Panc1 (cell line): ENCODE data around the gene MAN1A1. TPM values are rescaled to one million over a fixed set of nuclear protein-coding genes. Genes with fewer than 3 reads are reported as not detected.

Experiments
- ATAC-seq: fragments of 200-7000 bp; cut with Tn5 transposase; 2 replicates; pipeline ENCODE4 v1.9.1; 2020; ENCODE audit warnings: mild to moderate bottlenecking, moderate library complexity
- BruUV-seq: library from RNA; stranded (reverse); fragments of 400-500 nt; replicated peaks from 2 replicates; lab custom pipeline; 2021; lab: Mats Ljungman, UMichigan
- CTCF ChIA-PET: fragments of 300-600 bp; sonication (Branson Sonifier 250); formaldehyde crosslinking; loops from one replicate; lab custom pipeline; 2022; ENCODE audit warnings: antibody characterized with exemption; lab: Charles Lee
- POLR2A ChIA-PET: fragments of 300-600 bp; sonication (Branson Sonifier 250); formaldehyde crosslinking; loops from one replicate; lab custom pipeline; 2022; ENCODE audit warnings: antibody characterized with exemption; lab: Charles Lee
- DNase-seq: peaks from one replicate; pipeline ENCODE4 v3.0.0-alpha.2; 2010; ENCODE audit warnings: low read depth, low spot score
- H3K27ac ChIP-seq: 2 replicates; pipeline ENCODE4 v1.5.1; 2011; ENCODE audit warnings: mild to moderate bottlenecking, low read length, inconsistent platforms
- H3K27me3 ChIP-seq: fragments of 200-500 bp; sonication (Bioruptor generic); 2 replicates; pipeline ENCODE4 v1.6.0; 2014; ENCODE audit warnings: low read length, inconsistent platforms; ENCODE audit not compliant: control insufficient read depth, insufficient read depth
- H3K36me3 ChIP-seq: fragments of 200-500 bp; sonication (Bioruptor generic); 2 replicates; pipeline ENCODE4 v1.5.1; 2014; ENCODE audit warnings: inconsistent platforms, mild to moderate bottlenecking, low read length, moderate library complexity; ENCODE audit not compliant: control insufficient read depth, insufficient read depth
- H3K4me1 ChIP-seq: 2 replicates; pipeline ENCODE4 v1.5.1; 2011; ENCODE audit warnings: inconsistent platforms, mild to moderate bottlenecking, low read length, moderate library complexity; ENCODE audit not compliant: control insufficient read depth, insufficient read depth
- H3K4me3 ChIP-seq, 2 experiments: 2 replicates each; pipeline ENCODE4 v1.5.1; 2011 to 2012; ENCODE audit warnings: low read depth in 2 of 2, low read length in 2 of 2, mild to moderate bottlenecking in 2 of 2, inconsistent platforms in 1 of 2, moderate library complexity in 1 of 2
- H3K9me3 ChIP-seq: fragments of 200-500 bp; sonication (Bioruptor generic); 2 replicates; pipeline ENCODE4 v1.5.1; 2014; ENCODE audit warnings: low read depth, mild to moderate bottlenecking, inconsistent platforms, low read length, moderate library complexity; ENCODE audit not compliant: control insufficient read depth, insufficient read depth
- CTCF ChIP-seq: fragments of 450-650 bp; IDR thresholded peaks from 2 replicates; pipeline ENCODE4 v1.5.1; 2017; ENCODE audit warnings: mild to moderate bottlenecking
- POLR2AphosphoS5 ChIP-seq: IDR thresholded peaks from 2 replicates; pipeline ENCODE4 v1.6.1; 2012; ENCODE audit warnings: mild to moderate bottlenecking, low read depth, low read length, moderate library complexity
- SIN3A ChIP-seq: IDR thresholded peaks from 2 replicates; pipeline ENCODE4 v1.6.1; 2012; ENCODE audit warnings: low read depth, mild to moderate bottlenecking, low read length, moderate library complexity, borderline replicate concordance; ENCODE audit not compliant: insufficient read depth
- TCF7L2 ChIP-seq: IDR thresholded peaks from 2 replicates; pipeline ENCODE4 v1.6.1; 2011; ENCODE audit warnings: mild to moderate bottlenecking, low read depth, low read length, inconsistent platforms
- in situ Hi-C: cut with HindIII; loops from 2 replicates; pipeline ENCODE4 v1.10.0; 2016; ENCODE audit warnings: low sequenced_read_pairs, low pct_unique_long_range_greater_than_20kb
- intact Hi-C: fragments of 100-400 bp; cut with micrococcal nuclease; formaldehyde crosslinking; loops from one replicate; pipeline ENCODE4 v1.10.0; 2022; ENCODE audit not compliant: unreplicated experiment
- total RNA-seq: library from RNA; stranded (reverse); gene quantifications from one replicate; pipeline ENCODE4 v1.2.1, GENCODE V29; 2021; ENCODE audit not compliant: unreplicated experiment
- TF ChIP-seq, protein P1 (sequence below), 2 experiments: IDR thresholded peaks; 2 replicates each; pipeline ENCODE4 v1.6.1; 2011 to 2012; ENCODE audit warnings: low read depth in 2 of 2, control low read depth in 1 of 2, low read length in 1 of 2, mild to moderate bottlenecking in 1 of 2, moderate library complexity in 1 of 2; ENCODE audit not compliant: insufficient read depth in 1 of 2

Gene MAN1A1
- total RNA-seq, 1 experiment from 2014 or later: 3.2 TPM

- DNase-seq (no peak), ATAC-seq (no peak)
- in situ Hi-C loops (no loop called here), intact Hi-C loops (no loop called here)
- Histone ChIP-seq H3K4me3 (no peak overlapping the region), H3K36me3 (no peaks in the 10 kb centered on the region), H3K27ac (no peak overlapping the region), H3K9me3 (no peaks in the 10 kb centered on the region), H3K27me3 (no peaks in the 10 kb centered on the region), H3K4me1 (no peaks in the 10 kb centered on the region)
- POLR2A ChIA-PET: no interaction called here
- no TSS peak for BruUV-seq
- CTCF ChIA-PET: no interaction called here
- no peak for TF ChIP-seq SIN3A
- TF ChIP-seq, protein P1, sequence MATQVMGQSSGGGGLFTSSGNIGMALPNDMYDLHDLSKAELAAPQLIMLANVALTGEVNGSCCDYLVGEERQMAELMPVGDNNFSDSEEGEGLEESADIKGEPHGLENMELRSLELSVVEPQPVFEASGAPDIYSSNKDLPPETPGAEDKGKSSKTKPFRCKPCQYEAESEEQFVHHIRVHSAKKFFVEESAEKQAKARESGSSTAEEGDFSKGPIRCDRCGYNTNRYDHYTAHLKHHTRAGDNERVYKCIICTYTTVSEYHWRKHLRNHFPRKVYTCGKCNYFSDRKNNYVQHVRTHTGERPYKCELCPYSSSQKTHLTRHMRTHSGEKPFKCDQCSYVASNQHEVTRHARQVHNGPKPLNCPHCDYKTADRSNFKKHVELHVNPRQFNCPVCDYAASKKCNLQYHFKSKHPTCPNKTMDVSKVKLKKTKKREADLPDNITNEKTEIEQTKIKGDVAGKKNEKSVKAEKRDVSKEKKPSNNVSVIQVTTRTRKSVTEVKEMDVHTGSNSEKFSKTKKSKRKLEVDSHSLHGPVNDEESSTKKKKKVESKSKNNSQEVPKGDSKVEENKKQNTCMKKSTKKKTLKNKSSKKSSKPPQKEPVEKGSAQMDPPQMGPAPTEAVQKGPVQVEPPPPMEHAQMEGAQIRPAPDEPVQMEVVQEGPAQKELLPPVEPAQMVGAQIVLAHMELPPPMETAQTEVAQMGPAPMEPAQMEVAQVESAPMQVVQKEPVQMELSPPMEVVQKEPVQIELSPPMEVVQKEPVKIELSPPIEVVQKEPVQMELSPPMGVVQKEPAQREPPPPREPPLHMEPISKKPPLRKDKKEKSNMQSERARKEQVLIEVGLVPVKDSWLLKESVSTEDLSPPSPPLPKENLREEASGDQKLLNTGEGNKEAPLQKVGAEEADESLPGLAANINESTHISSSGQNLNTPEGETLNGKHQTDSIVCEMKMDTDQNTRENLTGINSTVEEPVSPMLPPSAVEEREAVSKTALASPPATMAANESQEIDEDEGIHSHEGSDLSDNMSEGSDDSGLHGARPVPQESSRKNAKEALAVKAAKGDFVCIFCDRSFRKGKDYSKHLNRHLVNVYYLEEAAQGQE (IDR thresholded peaks at IDR 0.05; ENCODE audit: insufficient read depth in 1 of 2, low read depth in 2 of 2, low read length in 1 of 2): no peak
These were observed 26.7 kb downstream of the MAN1A1 start for GRCh38 chr6:119322715-119323350.

DNA sequence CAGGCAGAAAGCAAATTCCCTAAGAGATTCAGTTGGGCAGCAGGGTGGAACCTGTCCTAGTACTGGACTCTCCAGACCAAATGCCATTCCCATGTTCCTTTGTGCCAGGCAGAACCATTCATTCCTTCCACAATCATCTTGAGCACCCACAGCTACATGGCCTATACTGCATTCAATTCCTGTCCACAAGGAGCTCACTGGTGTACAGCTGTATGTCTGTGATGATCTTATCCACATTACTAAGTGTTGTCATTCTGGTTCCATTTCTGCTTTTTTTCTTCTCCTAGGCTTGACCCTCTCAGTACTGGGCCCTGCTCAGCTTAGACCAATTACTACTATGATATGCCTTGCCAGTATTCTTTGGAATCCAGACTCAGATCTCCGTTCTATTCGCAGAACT, 27.5 kb downstream of the MAN1A1 start:
- Histone ChIP-seq H3K36me3 (no peaks in the 10 kb centered on the region), H3K9me3 (no peaks in the 10 kb centered on the region), H3K27ac (no peak overlapping the region), H3K27me3 (no peaks in the 10 kb centered on the region), H3K4me1 (no peaks in the 10 kb centered on the region), H3K4me3 (no peak overlapping the region)
- ChIA-PET CTCF (no interaction called here), POLR2A (no interaction called here)
- DNase-seq (no peak), ATAC-seq (no peak)
- BruUV-seq: no TSS peak
- in situ Hi-C loops: no loop called here
- TF ChIP-seq SIN3A (no peak), CTCF (no peak), POLR2AphosphoS5 (no peak), TCF7L2 (no peak)
- TF ChIP-seq, protein P1 (IDR thresholded peaks at IDR 0.05; ENCODE audit: insufficient read depth in 1 of 2, low read depth in 2 of 2, low read length in 1 of 2): no peak
- intact Hi-C loops: no loop called here
